OCI-LY3 (cell line): ENCODE measurements around the gene RGL3.
"Not testable (repeated sequence)": the region's sequence is repeated elsewhere in the genome, so short reads cannot be mapped to it uniquely, and the experiment has no call there.

Experiments
- H2AFZ ChIP-seq: fragments of 200-600, 300-600 bp; shearing (Covaris generic); 2 replicates; pipeline ENCODE4 v1.6.0; 2014; ENCODE audit warnings: antibody characterized with exemption, low read depth, low read length
- H3K27ac ChIP-seq: fragments of 200-600, 300-600 bp; sonication (generic); 2 replicates; pipeline ENCODE4 v1.5.1; 2014; ENCODE audit warnings: mild to moderate bottlenecking, low read length, moderate library complexity, mixed read lengths
- H3K27me3 ChIP-seq: fragments of 200-600, 300-600 bp; sonication (generic); 2 replicates; pipeline ENCODE4 v1.6.1; 2014; ENCODE audit warnings: low read depth, low read length, mixed read lengths
- H3K36me3 ChIP-seq: fragments of 200-600, 300-600 bp; sonication (generic); replicated peaks from 2 replicates; pipeline ENCODE3; 2014; ENCODE audit warnings: low read depth, low read length, mixed read lengths
- H3K4me1 ChIP-seq: fragments of 300-600, 200-600 bp; sonication (generic); 2 replicates; pipeline ENCODE4 v1.6.1; 2014; ENCODE audit warnings: low read length, mixed read lengths
- H3K4me2 ChIP-seq: fragments of 200-600, 300-600 bp; sonication (generic); 2 replicates; pipeline ENCODE4 v1.6.1; 2014; ENCODE audit warnings: low read length, mixed read lengths
- H3K4me3 ChIP-seq: fragments of 300-600, 200-600 bp; sonication (generic); 2 replicates; pipeline ENCODE4 v1.5.1; 2014; ENCODE audit warnings: antibody characterized with exemption, mild to moderate bottlenecking, low read length, moderate library complexity
- H3K79me2 ChIP-seq: fragments of 300-600, 200-600 bp; shearing (Covaris generic); 2 replicates; pipeline ENCODE4 v1.6.1; 2014; ENCODE audit warnings: mild to moderate bottlenecking, low read length, mixed read lengths
- H3K9ac ChIP-seq: fragments of 300-600, 200-600 bp; shearing (Covaris generic); 2 replicates; pipeline ENCODE4 v1.6.0; 2014; ENCODE audit warnings: mild to moderate bottlenecking, low read length, moderate library complexity
- H3K9me3 ChIP-seq: fragments of 200-600, 300-600 bp; shearing (Covaris generic); 2 replicates; pipeline ENCODE4 v1.6.1; 2014; ENCODE audit warnings: low read length, mixed read lengths; ENCODE audit not compliant: insufficient read depth
- H4K20me1 ChIP-seq: fragments of 200-600, 300-600 bp; sonication (generic); 2 replicates; pipeline ENCODE4 v1.6.1; 2016; ENCODE audit warnings: low read length, mixed read lengths; ENCODE audit not compliant: insufficient read depth
- EZH2phosphoT487 ChIP-seq: fragments of 200-600 bp; shearing (Covaris generic); IDR thresholded peaks from 2 replicates; pipeline ENCODE4 v1.6.1; 2018; ENCODE audit warnings: antibody characterized with exemption, mixed run types, low read depth
- TF ChIP-seq, protein P1 (sequence below): fragments of 200-600, 300-600 bp; sonication (generic); IDR thresholded peaks from 2 replicates; pipeline ENCODE4 v1.5.1; 2014; ENCODE audit warnings: antibody characterized with exemption, low read length, low read depth

The RGL3 gene

DNA sequence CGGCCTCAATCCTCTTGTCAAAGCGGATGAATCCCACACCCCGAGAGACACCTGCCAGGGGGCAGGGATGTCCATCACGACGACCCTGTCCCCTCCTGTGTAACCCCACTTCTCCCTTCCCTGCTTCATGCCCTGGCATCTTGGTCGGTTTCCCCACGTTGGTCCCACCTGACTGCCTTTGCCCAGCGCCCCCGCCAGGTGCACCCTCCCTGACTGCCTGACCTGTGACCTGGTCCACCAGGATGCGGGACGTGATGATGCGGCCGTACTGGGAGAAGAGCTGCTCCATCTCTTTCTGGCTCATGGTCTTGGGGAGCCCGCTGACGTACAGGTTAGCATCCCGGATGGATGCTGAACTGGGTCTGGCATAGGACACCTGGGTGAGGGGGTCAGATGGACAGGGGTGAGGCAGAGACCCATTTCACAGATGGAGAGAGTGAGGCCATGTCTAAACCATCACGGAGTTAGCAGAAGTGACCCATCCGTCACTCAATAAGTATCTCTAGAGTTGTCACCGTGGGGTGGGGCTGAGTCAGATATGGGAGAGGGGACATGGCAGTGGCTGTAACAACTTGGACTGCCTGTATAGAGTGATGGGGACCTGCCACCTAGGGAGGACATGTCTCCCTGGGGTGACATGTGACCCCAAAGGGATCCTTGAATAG is 39.3 kb upstream of the RGL3 start:
- no peaks in the 10 kb centered on the region for H3K9me3 ChIP-seq
- no peak overlapping the region for H3K27ac ChIP-seq
- H3K27me3 ChIP-seq = no peaks in the 10 kb centered on the region
- TF ChIP-seq EZH2phosphoT487 = no peak
- TF ChIP-seq, protein P1, sequence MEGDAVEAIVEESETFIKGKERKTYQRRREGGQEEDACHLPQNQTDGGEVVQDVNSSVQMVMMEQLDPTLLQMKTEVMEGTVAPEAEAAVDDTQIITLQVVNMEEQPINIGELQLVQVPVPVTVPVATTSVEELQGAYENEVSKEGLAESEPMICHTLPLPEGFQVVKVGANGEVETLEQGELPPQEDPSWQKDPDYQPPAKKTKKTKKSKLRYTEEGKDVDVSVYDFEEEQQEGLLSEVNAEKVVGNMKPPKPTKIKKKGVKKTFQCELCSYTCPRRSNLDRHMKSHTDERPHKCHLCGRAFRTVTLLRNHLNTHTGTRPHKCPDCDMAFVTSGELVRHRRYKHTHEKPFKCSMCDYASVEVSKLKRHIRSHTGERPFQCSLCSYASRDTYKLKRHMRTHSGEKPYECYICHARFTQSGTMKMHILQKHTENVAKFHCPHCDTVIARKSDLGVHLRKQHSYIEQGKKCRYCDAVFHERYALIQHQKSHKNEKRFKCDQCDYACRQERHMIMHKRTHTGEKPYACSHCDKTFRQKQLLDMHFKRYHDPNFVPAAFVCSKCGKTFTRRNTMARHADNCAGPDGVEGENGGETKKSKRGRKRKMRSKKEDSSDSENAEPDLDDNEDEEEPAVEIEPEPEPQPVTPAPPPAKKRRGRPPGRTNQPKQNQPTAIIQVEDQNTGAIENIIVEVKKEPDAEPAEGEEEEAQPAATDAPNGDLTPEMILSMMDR = no peak
- no peaks in the 10 kb centered on the region for H3K36me3 ChIP-seq
- peaks cover 14% of the 10 kb centered on the region for H3K79me2 ChIP-seq
- H3K4me1 ChIP-seq = peaks cover 4% of the 10 kb centered on the region
- no peaks in the 10 kb centered on the region for H4K20me1 ChIP-seq
- H2AFZ ChIP-seq = no peak overlapping the region
- H3K4me2 ChIP-seq = no peak overlapping the region
- H3K4me3 ChIP-seq = no peak overlapping the region
- no peak overlapping the region for H3K9ac ChIP-seq

DNA sequence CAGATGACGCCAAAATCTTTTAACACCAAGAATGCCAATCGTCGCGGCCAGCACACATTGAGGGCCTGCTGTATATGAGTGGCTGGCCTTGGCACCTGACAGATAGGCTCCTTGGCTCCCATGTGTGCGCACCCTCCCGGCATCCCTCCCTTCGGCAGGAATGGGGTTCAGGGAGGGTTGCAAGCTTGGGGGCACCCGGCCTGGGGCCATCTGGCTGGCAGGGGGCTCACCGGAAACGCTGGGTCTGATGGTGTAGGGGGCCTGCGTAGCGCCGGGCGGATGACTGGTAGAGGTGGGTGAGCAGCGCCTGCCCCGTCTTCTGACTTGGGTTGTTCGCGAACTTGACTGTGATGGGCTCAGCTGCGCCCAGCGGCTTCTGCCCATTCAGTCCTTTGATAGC is 38.7 kb upstream of the RGL3 start:
- H3K9ac ChIP-seq = no peak overlapping the region
- H2AFZ ChIP-seq = no peak overlapping the region
- TF ChIP-seq, protein P1 = no peak
- no peak for TF ChIP-seq EZH2phosphoT487
- H3K79me2 ChIP-seq = peaks cover 19% of the 10 kb centered on the region
- no peaks in the 10 kb centered on the region for H4K20me1 ChIP-seq
- H3K4me3 ChIP-seq = no peak overlapping the region
- H3K27me3 ChIP-seq = no peaks in the 10 kb centered on the region
- no peaks in the 10 kb centered on the region for H3K36me3 ChIP-seq
- H3K27ac ChIP-seq = no peak overlapping the region
- H3K4me2 ChIP-seq = no peak overlapping the region
- H3K4me1 ChIP-seq = peaks cover 4% of the 10 kb centered on the region
- H3K9me3 ChIP-seq = no peaks in the 10 kb centered on the region

DNA sequence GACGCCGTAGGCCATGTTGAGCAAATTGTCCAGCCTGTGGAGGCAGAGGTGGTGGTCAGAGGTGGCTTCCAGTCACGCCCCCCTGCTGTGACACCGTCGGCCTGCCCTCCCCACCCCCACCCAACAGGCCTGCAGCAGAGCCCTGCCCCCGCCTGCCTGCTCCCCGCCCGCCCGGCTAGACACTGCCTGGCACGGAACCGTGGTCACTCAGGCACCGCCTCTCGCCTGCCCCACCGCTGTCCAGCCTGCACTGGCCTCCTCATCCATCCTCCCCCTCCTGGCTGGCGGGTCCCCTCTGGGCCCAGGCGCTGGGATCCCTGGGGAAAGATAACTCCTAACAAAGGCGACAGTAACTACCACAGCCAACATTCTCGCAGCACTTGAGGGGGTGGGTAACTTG is 38.0 kb upstream of the RGL3 start:
- H3K27me3 ChIP-seq = no peaks in the 10 kb centered on the region
- no peak overlapping the region for H3K27ac ChIP-seq
- no peaks in the 10 kb centered on the region for H3K9me3 ChIP-seq
- H3K9ac ChIP-seq = no peak overlapping the region
- no peak overlapping the region for H2AFZ ChIP-seq
- H4K20me1 ChIP-seq = no peaks in the 10 kb centered on the region
- no peak overlapping the region for H3K4me2 ChIP-seq
- H3K4me3 ChIP-seq = no peak overlapping the region
- peaks cover 26% of the 10 kb centered on the region for H3K79me2 ChIP-seq
- H3K4me1 ChIP-seq = peaks cover 7% of the 10 kb centered on the region
- no peaks in the 10 kb centered on the region for H3K36me3 ChIP-seq
- TF ChIP-seq EZH2phosphoT487 = no peak
- TF ChIP-seq, protein P1 = no peak

DNA sequence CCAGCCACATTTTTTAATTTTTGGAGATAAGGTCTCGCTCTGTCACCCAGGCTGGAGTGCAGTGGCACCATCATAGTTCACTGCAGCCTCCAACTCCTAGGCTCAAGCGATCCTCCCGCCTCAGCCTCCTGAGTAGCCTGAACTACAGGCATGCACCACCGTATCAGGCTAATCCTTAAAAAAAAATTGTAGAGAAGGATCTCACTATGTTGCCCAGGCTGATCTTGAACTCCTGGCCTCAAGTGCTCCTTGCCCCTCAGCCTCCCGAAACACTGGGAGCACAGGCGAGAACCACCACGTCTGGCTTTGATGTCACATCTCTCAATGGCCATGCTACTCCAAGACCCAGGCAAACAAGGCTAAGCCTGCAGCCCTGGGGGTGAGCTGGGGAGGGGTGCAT is 37.5 kb upstream of the RGL3 start:
- Histone ChIP-seq H3K4me1 (peaks cover 11% of the 10 kb centered on the region), H3K9ac (no peak overlapping the region), H4K20me1 (no peaks in the 10 kb centered on the region), H2AFZ (no peak overlapping the region), H3K79me2 (peaks cover 26% of the 10 kb centered on the region), H3K9me3 (no peaks in the 10 kb centered on the region), H3K36me3 (no peaks in the 10 kb centered on the region), H3K27ac (no peak overlapping the region), H3K4me3 (no peak overlapping the region), H3K27me3 (no peaks in the 10 kb centered on the region), H3K4me2 (no peak overlapping the region)
- no peak for TF ChIP-seq EZH2phosphoT487
- TF ChIP-seq, protein P1 = no peak

DNA sequence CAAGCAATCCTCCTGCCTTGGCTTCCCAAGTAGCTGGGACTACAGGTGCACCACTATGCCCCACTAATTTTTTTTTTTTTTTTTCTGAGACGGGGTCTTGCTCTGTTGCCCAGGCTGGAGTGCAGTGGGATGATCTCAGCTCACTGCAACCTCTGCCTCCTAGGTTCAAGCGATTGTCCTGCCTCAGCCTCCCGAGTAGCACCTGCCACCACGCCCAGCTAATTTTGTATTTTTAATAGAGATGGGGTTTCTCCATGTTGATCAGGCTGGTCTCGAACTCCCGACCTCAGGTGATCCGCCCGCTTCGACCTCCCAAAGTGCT is 36.1 kb upstream of the RGL3 start:
- H3K9me3 ChIP-seq, H4K20me1 ChIP-seq: not testable (repeated sequence)

More for the DNA sequence above, 36.1 kb upstream of the RGL3 start:
- H3K36me3 ChIP-seq, H3K4me3 ChIP-seq, H3K27me3 ChIP-seq, H3K27ac ChIP-seq, H3K4me2 ChIP-seq, H2AFZ ChIP-seq, H3K9ac ChIP-seq: not testable (repeated sequence)
- Histone ChIP-seq H3K79me2 (peaks cover 26% of the 10 kb centered on the region), H3K4me1 (peaks cover 17% of the 10 kb centered on the region)
